PC-9 (cell line): ENCODE measurements around the gene KCNJ12.

Source experiments
- EZH2 ChIP-seq: fragments of 200-600 bp; sonication (generic); IDR thresholded peaks from 2 replicates; pipeline ENCODE4 v1.8.0; 2017; ENCODE audit warnings: antibody characterized with exemption, low read depth
- TF ChIP-seq, protein P1 (sequence below): fragments of 200-600 bp; sonication (generic); conservative IDR thresholded peaks from 2 replicates; pipeline ENCODE4 v1.6.1; 2017; ENCODE audit warnings: mixed run types, antibody characterized with exemption, mild to moderate bottlenecking, moderate library complexity

DNA sequence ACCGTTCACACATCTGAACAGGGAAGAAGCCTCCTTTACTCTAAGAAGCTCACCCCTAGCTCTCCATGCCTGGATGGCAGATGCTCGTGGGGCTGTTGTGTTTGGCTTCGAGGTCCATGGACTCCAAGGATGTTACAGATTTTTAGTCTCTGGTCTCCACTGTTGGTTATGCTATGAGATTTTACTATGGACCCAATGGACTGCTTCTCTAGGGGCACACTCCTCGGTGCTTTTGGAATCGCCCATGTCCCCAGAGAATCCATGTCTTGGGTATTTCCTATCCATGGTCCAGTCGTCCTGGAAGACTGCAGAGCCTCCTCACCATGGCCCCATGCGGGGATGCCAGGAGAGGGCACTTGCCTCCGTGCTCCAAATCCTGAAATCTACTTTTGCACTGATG lies 83.4 kb downstream of the KCNJ12 start:
- TF ChIP-seq, protein P1, sequence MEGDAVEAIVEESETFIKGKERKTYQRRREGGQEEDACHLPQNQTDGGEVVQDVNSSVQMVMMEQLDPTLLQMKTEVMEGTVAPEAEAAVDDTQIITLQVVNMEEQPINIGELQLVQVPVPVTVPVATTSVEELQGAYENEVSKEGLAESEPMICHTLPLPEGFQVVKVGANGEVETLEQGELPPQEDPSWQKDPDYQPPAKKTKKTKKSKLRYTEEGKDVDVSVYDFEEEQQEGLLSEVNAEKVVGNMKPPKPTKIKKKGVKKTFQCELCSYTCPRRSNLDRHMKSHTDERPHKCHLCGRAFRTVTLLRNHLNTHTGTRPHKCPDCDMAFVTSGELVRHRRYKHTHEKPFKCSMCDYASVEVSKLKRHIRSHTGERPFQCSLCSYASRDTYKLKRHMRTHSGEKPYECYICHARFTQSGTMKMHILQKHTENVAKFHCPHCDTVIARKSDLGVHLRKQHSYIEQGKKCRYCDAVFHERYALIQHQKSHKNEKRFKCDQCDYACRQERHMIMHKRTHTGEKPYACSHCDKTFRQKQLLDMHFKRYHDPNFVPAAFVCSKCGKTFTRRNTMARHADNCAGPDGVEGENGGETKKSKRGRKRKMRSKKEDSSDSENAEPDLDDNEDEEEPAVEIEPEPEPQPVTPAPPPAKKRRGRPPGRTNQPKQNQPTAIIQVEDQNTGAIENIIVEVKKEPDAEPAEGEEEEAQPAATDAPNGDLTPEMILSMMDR: no peak
- no peak for TF ChIP-seq EZH2
